HG03439 (cell line): Measurements from ENCODE around the gene MYCBPAP.

ENCODE experiments used
- ATAC-seq: cut with Tn5 transposase; IDR thresholded peaks from one replicate; pipeline ENCODE4 v1.9.1; 2021; ENCODE audit warnings: mild to moderate bottlenecking, moderate library complexity; ENCODE audit not compliant: unreplicated experiment

MYCBPAP gene

DNA sequence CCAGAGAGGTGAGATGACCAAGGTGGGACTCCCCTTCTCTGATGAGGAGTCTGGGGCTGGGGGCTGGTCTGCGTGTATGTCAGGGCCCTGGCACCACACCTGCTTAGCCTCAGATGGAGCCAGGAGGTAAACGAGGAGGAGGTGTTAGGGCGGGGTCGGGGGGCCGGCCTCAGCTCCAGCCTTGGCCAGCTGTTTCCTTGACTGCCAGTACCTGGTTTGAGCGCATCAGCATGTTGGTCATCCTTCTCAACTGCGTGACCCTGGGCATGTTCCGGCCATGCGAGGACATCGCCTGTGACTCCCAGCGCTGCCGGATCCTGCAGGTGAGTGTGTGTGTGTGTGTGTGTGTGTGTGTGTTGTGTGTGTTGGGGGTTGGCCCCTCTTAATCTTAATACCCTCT, 60.4 kb downstream of the MYCBPAP start:
- no peak for ATAC-seq

DNA sequence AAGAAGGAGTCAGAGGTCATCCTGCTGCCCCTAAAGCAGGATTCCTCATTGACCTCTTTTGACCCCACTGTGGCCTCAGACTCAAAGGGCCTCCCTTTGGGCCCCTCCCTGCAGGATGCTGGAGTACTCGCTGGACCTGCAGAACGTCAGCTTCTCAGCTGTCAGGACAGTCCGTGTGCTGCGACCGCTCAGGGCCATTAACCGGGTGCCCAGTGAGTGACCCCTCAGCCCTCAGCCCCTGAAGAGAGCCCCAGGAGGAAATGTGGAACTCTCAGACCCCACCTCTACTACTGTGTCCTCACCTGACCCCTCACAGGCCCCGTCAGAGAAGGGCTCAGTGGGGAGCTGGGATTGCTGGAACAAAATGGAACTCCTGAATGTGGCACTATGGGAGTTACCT, 61.4 kb downstream of the MYCBPAP start:
- ATAC-seq = no peak

DNA sequence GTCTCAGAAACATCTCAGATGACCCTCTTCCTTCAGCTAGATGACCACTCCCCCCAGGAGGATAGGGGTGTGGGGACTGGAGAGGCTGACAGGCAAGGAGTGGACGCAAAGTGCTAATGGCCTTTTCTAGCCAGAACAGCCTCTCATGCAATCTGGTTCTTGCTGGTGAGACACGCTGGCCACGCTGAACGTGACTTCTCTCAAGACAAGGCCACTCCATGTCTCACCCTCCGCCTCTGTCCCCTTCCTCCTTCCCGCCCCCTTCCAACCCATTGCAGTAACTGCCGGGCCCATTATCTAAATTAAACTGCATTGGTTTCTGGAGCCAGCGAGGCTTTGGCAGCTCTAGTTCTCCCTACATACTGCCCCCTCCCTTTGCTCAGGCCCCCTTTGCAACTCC, 61.8 kb downstream of the MYCBPAP start:
- no peak for ATAC-seq

DNA sequence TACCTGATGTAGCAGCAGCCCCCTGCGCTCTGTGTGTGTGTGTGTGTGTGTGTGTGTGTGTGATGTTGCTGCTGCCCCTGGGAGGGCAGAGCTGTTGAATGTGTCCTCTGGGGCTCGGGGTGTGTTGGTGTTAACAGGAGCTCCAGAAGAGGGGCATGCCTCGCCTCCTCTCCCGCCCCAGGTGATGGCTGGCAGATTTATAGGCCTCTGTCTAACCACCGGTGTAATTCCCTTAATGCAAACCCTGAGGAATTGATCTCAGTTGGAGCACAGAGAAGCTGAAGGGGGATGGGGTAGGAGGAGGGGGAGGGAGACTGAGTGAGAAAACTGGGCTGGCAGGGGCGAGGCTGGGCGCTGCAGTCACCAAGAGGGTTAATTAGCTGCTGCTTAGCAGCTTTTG, 62.3 kb downstream of the MYCBPAP start:
- no peak for ATAC-seq

DNA sequence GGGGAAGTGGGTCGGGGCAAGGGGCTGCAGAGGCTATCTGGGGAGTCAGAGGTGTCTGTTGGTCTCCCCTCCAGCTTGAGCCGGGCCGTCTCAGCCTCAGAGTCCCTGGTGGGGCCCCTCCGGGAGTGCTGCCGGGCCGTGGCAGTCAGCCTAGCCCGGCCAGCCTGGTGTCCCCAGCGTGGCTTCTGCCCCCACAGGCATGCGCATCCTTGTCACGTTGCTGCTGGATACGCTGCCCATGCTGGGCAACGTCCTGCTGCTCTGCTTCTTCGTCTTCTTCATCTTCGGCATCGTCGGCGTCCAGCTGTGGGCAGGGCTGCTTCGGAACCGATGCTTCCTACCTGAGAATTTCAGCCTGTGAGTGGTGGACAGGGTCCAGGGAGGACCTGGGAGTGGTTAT, 63.4 kb downstream of the MYCBPAP start:
- no peak for ATAC-seq

DNA sequence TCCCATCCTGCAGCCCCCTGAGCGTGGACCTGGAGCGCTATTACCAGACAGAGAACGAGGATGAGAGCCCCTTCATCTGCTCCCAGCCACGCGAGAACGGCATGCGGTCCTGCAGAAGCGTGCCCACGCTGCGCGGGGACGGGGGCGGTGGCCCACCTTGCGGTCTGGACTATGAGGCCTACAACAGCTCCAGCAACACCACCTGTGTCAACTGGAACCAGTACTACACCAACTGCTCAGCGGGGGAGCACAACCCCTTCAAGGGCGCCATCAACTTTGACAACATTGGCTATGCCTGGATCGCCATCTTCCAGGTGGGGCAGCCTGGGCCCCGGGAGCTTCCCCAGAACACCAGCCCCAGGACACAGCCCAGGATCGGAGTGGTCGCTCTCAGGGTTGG, 64.3 kb downstream of the MYCBPAP start:
- ATAC-seq = no peak

DNA sequence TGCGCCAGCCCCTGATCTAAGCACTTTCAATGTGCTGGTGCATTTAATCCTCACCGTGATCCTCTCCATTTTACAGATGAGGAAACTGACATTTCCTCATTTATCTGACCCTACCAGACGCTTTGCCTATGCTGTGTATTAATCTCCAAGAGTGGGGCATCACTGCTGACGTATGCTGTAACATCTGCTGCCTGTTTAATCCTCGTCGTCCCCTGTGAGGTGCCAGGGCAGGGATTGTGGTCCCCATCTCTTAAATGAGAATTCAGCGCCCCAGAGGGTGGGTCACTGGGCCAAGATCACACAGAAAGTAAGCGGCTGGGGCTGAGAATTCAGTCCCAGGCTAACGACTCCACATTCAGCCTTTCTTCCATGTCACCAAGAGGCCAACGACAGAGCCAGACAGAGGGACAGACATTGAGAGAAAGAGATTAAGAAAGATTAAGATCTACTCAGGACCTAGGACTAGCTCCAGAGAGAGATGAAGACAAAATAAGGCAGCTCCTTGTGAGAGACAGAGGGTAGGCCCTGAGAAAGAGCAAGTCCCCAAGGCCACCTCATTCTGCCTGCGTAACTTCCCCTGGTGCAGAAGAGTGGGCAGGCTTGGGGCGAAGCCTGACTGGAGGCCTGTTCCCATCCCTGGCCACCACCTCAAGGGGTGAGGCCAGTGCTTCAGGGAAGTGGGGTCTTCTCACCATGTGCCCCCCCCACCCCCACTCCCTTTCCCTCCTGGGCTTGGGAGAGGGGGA, 65.8 kb downstream of the MYCBPAP start:
- no peak for ATAC-seq

DNA sequence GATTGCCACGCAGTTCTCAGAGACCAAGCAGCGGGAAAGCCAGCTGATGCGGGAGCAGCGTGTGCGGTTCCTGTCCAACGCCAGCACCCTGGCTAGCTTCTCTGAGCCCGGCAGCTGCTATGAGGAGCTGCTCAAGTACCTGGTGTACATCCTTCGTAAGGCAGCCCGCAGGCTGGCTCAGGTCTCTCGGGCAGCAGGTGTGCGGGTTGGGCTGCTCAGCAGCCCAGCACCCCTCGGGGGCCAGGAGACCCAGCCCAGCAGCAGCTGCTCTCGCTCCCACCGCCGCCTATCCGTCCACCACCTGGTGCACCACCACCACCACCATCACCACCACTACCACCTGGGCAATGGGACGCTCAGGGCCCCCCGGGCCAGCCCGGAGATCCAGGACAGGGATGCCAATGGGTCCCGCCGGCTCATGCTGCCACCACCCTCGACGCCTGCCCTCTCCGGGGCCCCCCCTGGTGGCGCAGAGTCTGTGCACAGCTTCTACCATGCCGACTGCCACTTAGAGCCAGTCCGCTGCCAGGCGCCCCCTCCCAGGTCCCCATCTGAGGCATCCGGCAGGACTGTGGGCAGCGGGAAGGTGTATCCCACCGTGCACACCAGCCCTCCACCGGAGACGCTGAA, 67.5 kb downstream of the MYCBPAP start:
- ATAC-seq = no peak

DNA sequence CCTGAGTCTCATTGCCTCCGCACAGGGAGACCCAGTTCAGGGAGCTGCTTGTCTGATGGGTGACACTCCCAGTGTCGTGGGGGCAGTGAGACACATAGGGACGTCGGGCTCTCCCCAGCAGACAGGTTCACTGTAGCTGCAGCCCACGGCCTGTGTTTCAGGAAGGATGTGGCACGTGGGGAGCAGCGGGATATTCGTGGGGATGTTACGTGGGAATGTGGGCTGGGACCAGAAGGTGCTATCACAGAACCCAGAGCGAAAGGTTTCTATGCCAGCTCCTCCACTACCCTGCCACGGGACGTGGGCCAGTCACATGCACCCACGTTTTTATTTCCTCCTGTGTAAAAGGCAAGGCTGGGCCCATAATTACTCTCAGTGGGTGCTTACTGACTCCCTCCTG, 68.6 kb downstream of the MYCBPAP start:
- no peak for ATAC-seq

DNA sequence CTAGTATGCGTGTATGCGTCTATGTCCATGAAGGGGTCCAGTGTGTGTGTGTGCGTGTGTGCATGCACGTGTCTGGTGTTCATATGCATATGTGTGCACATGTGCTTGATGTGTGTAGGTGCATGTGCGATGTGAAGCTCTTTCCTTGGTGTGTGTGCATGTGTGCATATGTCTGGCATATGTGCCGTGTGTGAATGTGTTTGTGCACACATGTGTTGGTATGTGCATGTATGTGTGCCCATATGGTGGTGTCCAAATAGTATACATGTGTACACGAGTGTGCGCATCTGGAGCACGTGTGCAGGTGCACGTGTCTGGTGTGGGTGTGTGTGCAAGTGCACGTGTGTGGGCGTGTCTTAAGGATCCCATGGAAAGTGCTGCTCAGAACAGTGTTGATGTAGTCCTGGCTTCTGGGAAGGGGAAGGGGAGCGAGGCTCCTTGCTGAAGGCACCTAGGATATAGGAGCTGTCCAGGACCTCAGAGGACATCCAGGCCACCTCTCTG, 69.3 kb downstream of the MYCBPAP start:
- ATAC-seq = no peak

DNA sequence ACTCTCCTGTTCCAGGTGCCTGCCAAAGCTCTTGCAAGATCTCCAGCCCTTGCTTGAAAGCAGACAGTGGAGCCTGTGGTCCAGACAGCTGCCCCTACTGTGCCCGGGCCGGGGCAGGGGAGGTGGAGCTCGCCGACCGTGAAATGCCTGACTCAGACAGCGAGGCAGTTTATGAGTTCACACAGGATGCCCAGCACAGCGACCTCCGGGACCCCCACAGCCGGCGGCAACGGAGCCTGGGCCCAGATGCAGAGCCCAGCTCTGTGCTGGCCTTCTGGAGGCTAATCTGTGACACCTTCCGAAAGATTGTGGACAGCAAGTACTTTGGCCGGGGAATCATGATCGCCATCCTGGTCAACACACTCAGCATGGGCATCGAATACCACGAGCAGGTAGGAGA, 69.9 kb downstream of the MYCBPAP start:
- ATAC-seq = no peak

DNA sequence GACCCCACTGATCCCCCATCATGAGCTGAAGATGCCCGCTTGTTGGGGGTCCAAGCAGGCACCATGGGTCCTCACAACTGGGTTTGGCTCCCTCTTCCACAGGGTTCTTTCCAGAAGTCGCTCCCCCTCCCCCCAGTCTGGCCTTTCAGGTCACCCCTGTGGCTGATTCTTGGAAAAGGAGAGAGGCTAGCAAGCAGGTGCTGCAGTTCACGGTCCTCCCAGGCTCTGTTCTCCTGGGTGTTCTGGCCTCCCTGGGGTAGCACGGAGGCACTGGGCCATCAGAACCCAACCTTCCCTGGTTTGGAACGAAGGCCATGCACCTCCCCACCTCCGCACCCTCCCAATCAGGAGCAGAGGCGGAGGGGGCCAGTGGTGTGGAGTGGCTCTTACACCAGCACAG, 71.2 kb downstream of the MYCBPAP start:
- ATAC-seq = no peak

DNA sequence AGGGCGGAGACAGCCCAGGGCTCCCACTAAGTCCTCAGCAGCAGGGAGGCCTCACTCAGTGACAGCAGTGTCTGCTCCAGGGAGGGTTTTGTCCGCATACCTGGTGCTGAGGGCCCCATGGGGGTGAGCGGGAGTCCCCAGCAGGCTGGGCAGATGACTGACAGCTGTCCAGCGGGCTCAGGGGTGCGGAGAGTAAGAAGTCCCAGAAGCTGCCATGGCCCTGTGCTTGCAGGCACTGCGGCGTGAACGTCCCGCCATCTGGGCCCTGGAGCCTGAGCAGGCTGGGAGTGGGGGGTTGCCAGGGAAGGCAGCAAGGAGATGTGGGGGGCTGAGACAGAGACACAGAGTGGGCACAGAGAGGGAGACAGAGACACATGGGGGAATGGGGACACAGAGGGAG, 72.4 kb downstream of the MYCBPAP start:
- no peak for ATAC-seq
